Brain microvascular endothelial cell (primary cell): Measurements from ENCODE around the gene DUSP28.

Experiments used
- DNase-seq: peaks from one replicate; pipeline ENCODE4 v3.0.0-alpha.2; 2020
- H3K27ac ChIP-seq: fragments of 250-450 bp; sonication (Bioruptor Pico); 2 replicates; pipeline ENCODE4 v1.5.1; 2020; ENCODE audit warnings: mild to moderate bottlenecking, moderate library complexity
- H3K27me3 ChIP-seq: fragments of 250-450 bp; sonication (Bioruptor Pico); replicated peaks from 2 replicates; pipeline ENCODE4 v1.5.1; 2020; ENCODE audit warnings: mild to moderate bottlenecking
- H3K36me3 ChIP-seq: fragments of 250-450 bp; sonication (Bioruptor Pico); replicated peaks from 2 replicates; pipeline ENCODE4 v1.5.1; 2020; ENCODE audit warnings: mild to moderate bottlenecking
- H3K4me3 ChIP-seq: 2 replicates; pipeline ENCODE4 v1.5.1; 2011; ENCODE audit warnings: low read depth, mild to moderate bottlenecking, control low read depth, low read length, moderate library complexity
- CTCF ChIP-seq: IDR thresholded peaks from 2 replicates; pipeline ENCODE4 v1.5.1; 2011; ENCODE audit warnings: low read depth, mild to moderate bottlenecking, moderate library complexity, low read length, control low read depth, inconsistent platforms; ENCODE audit errors: missing control alignments
- in situ Hi-C: cut with HindIII; loops from 2 replicates; pipeline ENCODE4 v1.10.0; 2017; ENCODE audit warnings: low sequenced_read_pairs, low pct_ligation_motif_present

The DUSP28 gene

GRCh38 chr2:240581811-240582210 lies 21.7 kb downstream of the DUSP28 start:
- TF ChIP-seq CTCF: no peak
- Histone ChIP-seq H3K36me3 (peaks cover 9% of the 10 kb centered on the region), H3K4me3 (no peak overlapping the region), H3K27me3 (no peaks in the 10 kb centered on the region), H3K27ac (no peak overlapping the region)
- DNase-seq: no peak
- in situ Hi-C loops: no loop called here

- no peak for TF ChIP-seq CTCF
- H3K27me3 ChIP-seq: no peaks in the 10 kb centered on the region
- H3K36me3 ChIP-seq: peaks cover 4% of the 10 kb centered on the region
- H3K27ac ChIP-seq: no peak overlapping the region
- DNase-seq: no peak
- in situ Hi-C loops: no loop called here
- H3K4me3 ChIP-seq: no peak overlapping the region
Measured at GRCh38 chr2:240582781-240583180, 22.6 kb downstream of the DUSP28 start.

GRCh38 chr2:240583774-240584173 lies 23.6 kb downstream of the DUSP28 start:
- H3K27ac ChIP-seq: peak overlapping the region; percentile 49
- no peak for TF ChIP-seq CTCF
- no peak overlapping the region for H3K4me3 ChIP-seq
- in situ Hi-C loops: no loop called here
- H3K36me3 ChIP-seq: no peaks in the 10 kb centered on the region
- no peak for DNase-seq
- no peaks in the 10 kb centered on the region for H3K27me3 ChIP-seq

GRCh38 chr2:240584486-240585031 lies 24.4 kb downstream of the DUSP28 start:
- H3K27ac ChIP-seq: peak overlapping the region; percentile 49
- H3K4me3 ChIP-seq: no peak overlapping the region
- no peaks in the 10 kb centered on the region for H3K36me3 ChIP-seq
- TF ChIP-seq CTCF: no peak
- H3K27me3 ChIP-seq: no peaks in the 10 kb centered on the region
- in situ Hi-C loops: no loop called here
- DNase-seq: peak; percentile 82

GRCh38 chr2:240585101-240585500 lies 24.9 kb downstream of the DUSP28 start:
- TF ChIP-seq CTCF: no peak
- peak overlapping the region; percentile 96 for H3K4me3 ChIP-seq
- DNase-seq: no peak
- H3K27ac ChIP-seq: peak overlapping the region; percentile 49
- no peaks in the 10 kb centered on the region for H3K36me3 ChIP-seq
- in situ Hi-C loops: no loop called here
- no peaks in the 10 kb centered on the region for H3K27me3 ChIP-seq

GRCh38 chr2:240585681-240586197 lies 25.6 kb downstream of the DUSP28 start:
- H3K27me3 ChIP-seq: no peaks in the 10 kb centered on the region
- DNase-seq: no peak
- peaks cover 1% of the 10 kb centered on the region for H3K36me3 ChIP-seq
- in situ Hi-C loops: no loop called here
- H3K27ac ChIP-seq: peak overlapping the region; percentile 90
- H3K4me3 ChIP-seq: peak overlapping the region; percentile 96
- TF ChIP-seq CTCF: no peak
